Left forelimb (tissue), 1 donor: ENCODE data around the gene TSPAN1.

Source experiments
- DNase-seq: peaks from one replicate; pipeline ENCODE4 v3.0.0-alpha.2; 2018; ENCODE audit warnings: low spot score

TSPAN1 gene

GRCh38 chr1:46160212-46160611, 14.7 kb upstream of the TSPAN1 start:
- DNase-seq: no peak

GRCh38 chr1:46166521-46167462, 8.1 kb upstream of the TSPAN1 start:
- peak; percentile 72 for DNase-seq

GRCh38 chr1:46168477-46168876, 6.4 kb upstream of the TSPAN1 start:
- DNase-seq: no peak

- no peak for DNase-seq
Measured at GRCh38 chr1:46169811-46170454, 5.0 kb upstream of the TSPAN1 start.

GRCh38 chr1:46171351-46171750, 3.5 kb upstream of the TSPAN1 start:
- DNase-seq: no peak

GRCh38 chr1:46171871-46172270, 3.0 kb upstream of the TSPAN1 start:
- peak; percentile 30 for DNase-seq

GRCh38 chr1:46172321-46172720, 2.6 kb upstream of the TSPAN1 start:
- no peak for DNase-seq

GRCh38 chr1:46173361-46173856, 1.5 kb upstream of the TSPAN1 start:
- peak; percentile 49 for DNase-seq

GRCh38 chr1:46175243-46175642, 356 bp downstream of the TSPAN1 start:
- DNase-seq: no peak

- DNase-seq: peak; percentile 42
Measured at GRCh38 chr1:46176211-46176865, 1.5 kb downstream of the TSPAN1 start, which contains the start of gene P3R3URF. Gene P3R3URF (minus strand): TSS chr1:46176488. CDS start chr1:46176471, 17 bp downstream.

- DNase-seq: peak; percentile 78
Measured at GRCh38 chr1:46179138-46180081, 4.5 kb downstream of the TSPAN1 start.

GRCh38 chr1:46180082-46180616, 5.3 kb downstream of the TSPAN1 start:
- no peak for DNase-seq

GRCh38 chr1:46181343-46182260, 6.7 kb downstream of the TSPAN1 start:
- no peak for DNase-seq

- DNase-seq: peak; percentile 67
Measured at GRCh38 chr1:46183079-46183847, 8.4 kb downstream of the TSPAN1 start.

- peak; percentile 42 for DNase-seq
Measured at GRCh38 chr1:46183926-46184557, 9.2 kb downstream of the TSPAN1 start.

- DNase-seq: no peak
Measured at GRCh38 chr1:46184920-46185658, 10.2 kb downstream of the TSPAN1 start.

GRCh38 chr1:46186076-46186475, 11.2 kb downstream of the TSPAN1 start:
- no peak for DNase-seq
